HepG2 (cell line): ENCODE measurements around the gene RSF1. TPM values are rescaled to one million over a fixed set of nuclear protein-coding genes. Genes with fewer than 3 reads are reported as not detected.

Source experiments
- KDM5A ChIP-seq: fragments of 200-600 bp; sonication (generic); IDR thresholded peaks from 2 replicates; pipeline ENCODE4 v1.7.0; 2018; ENCODE audit warnings: antibody characterized with exemption, mild to moderate bottlenecking, low read length, borderline replicate concordance
- SMAD3 ChIP-seq: sonication (generic); formaldehyde crosslinking; IDR thresholded peaks from 2 replicates; pipeline ENCODE4 v1.4.0; 2020; ENCODE audit warnings: missing genetic modification reagents
- ZSCAN31 ChIP-seq: sonication (generic); formaldehyde crosslinking; IDR thresholded peaks from 2 replicates; pipeline ENCODE4 v1.5.0; 2020; ENCODE audit warnings: low read depth, mild to moderate bottlenecking, missing genetic modification reagents
- polyA plus RNA-seq, 8 experiments: library from polyadenylated mRNA; depleted of rRNA in 3 of 8; stranded (reverse) in 7 of 8; unstranded in 1 of 8; fragments of >200 nt; fragmentation: Illumina TruSeq in 4 of 8; extraction: Trizol in 4 of 8; gene quantifications; 2 replicates each; pipeline versions ENCODE4 v1.2.1 to v1.2.3, GENCODE V29; 2011 to 2016; ENCODE audit warnings: low read depth in 4 of 8, missing spikeins in 1 of 8, mixed read lengths in 1 of 8; ENCODE audit not compliant: insufficient read depth in 1 of 8
- total RNA-seq, 5 experiments: library from RNA; depleted of rRNA; stranded (reverse); fragments of >200 nt; fragmentation: Illumina TruSeq; extraction: Trizol; gene quantifications; 2 replicates each; pipeline ENCODE4 v1.2.3, GENCODE V29; 2016; ENCODE audit warnings: low read depth in 1 of 5
- TF ChIP-seq, protein P1 (sequence below): sonication (generic); formaldehyde crosslinking; IDR thresholded peaks from 2 replicates; pipeline ENCODE4 v1.5.1; 2020; ENCODE audit warnings: mild to moderate bottlenecking, missing genetic modification reagents, borderline replicate concordance
- TF ChIP-seq, protein P2 (sequence below): sonication (generic); formaldehyde crosslinking; IDR thresholded peaks from 2 replicates; pipeline ENCODE4 v1.4.0; 2020; ENCODE audit warnings: low read depth, mild to moderate bottlenecking, missing genetic modification reagents
- TF ChIP-seq, protein P3 (sequence below): sonication (generic); formaldehyde crosslinking; IDR thresholded peaks from 2 replicates; pipeline ENCODE4 v1.5.1; 2020; ENCODE audit warnings: mild to moderate bottlenecking, missing genetic modification reagents, borderline replicate concordance

Gene RSF1
- total and polyA plus RNA-seq, 2 of the 13 experiments (the other 11 are each of a cell fraction or from before 2014, with no cell fraction given) = 15.5 to 33.1 TPM

DNA sequence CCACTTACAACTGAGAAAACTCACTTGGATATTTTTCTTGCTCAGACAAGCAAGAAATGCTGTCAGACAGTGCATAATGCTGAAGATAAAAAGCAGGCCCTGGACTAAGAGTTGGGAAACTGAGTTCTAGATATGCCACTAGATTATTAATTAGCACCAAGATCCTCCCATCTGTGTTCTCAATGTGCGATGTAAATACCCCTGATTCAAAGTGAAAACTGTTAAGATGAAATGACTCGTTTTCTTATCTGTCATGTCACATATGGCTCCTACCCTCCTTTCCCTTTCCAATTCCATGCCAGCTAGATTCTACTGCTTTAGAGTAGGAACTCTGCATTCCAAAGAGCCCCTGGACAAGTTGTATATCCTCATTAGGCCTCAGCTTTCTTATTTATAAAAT lies 94.0 kb downstream of the RSF1 start (continued):
- TF ChIP-seq, protein P1, sequence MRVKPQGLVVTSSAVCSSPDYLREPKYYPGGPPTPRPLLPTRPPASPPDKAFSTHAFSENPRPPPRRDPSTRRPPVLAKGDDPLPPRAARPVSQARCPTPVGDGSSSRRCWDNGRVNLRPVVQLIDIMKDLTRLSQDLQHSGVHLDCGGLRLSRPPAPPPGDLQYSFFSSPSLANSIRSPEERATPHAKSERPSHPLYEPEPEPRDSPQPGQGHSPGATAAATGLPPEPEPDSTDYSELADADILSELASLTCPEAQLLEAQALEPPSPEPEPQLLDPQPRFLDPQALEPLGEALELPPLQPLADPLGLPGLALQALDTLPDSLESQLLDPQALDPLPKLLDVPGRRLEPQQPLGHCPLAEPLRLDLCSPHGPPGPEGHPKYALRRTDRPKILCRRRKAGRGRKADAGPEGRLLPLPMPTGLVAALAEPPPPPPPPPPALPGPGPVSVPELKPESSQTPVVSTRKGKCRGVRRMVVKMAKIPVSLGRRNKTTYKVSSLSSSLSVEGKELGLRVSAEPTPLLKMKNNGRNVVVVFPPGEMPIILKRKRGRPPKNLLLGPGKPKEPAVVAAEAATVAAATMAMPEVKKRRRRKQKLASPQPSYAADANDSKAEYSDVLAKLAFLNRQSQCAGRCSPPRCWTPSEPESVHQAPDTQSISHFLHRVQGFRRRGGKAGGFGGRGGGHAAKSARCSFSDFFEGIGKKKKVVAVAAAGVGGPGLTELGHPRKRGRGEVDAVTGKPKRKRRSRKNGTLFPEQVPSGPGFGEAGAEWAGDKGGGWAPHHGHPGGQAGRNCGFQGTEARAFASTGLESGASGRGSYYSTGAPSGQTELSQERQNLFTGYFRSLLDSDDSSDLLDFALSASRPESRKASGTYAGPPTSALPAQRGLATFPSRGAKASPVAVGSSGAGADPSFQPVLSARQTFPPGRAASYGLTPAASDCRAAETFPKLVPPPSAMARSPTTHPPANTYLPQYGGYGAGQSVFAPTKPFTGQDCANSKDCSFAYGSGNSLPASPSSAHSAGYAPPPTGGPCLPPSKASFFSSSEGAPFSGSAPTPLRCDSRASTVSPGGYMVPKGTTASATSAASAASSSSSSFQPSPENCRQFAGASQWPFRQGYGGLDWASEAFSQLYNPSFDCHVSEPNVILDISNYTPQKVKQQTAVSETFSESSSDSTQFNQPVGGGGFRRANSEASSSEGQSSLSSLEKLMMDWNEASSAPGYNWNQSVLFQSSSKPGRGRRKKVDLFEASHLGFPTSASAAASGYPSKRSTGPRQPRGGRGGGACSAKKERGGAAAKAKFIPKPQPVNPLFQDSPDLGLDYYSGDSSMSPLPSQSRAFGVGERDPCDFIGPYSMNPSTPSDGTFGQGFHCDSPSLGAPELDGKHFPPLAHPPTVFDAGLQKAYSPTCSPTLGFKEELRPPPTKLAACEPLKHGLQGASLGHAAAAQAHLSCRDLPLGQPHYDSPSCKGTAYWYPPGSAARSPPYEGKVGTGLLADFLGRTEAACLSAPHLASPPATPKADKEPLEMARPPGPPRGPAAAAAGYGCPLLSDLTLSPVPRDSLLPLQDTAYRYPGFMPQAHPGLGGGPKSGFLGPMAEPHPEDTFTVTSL = no peak
- TF ChIP-seq, protein P2, sequence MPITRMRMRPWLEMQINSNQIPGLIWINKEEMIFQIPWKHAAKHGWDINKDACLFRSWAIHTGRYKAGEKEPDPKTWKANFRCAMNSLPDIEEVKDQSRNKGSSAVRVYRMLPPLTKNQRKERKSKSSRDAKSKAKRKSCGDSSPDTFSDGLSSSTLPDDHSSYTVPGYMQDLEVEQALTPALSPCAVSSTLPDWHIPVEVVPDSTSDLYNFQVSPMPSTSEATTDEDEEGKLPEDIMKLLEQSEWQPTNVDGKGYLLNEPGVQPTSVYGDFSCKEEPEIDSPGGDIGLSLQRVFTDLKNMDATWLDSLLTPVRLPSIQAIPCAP (CRISPR knock-in tag) = no peak
- TF ChIP-seq KDM5A = no peak
- no peak for TF ChIP-seq ZSCAN31 (CRISPR knock-in tag)
- TF ChIP-seq, protein P3, sequence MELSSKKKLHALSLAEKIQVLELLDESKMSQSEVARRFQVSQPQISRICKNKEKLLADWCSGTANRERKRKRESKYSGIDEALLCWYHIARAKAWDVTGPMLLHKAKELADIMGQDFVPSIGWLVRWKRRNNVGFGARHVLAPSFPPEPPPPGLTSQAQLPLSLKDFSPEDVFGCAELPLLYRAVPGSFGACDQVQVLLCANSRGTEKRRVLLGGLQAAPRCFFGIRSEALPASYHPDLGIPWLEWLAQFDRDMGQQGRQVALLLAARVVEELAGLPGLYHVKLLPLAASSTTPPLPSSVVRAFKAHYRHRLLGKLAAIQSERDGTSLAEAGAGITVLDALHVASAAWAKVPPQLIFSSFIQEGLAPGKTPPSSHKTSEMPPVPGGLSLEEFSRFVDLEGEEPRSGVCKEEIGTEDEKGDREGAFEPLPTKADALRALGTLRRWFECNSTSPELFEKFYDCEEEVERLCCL = no peak
- no peak for TF ChIP-seq SMAD3 (CRISPR knock-in tag)
